ACC112 (cell line): ENCODE data around the gene RNF114.
A peak's percentile ranks its signal among the peaks of the same experiment; 100 is the strongest.

Experiments used
- H2AFZ ChIP-seq: fragments of 200-600 bp; sonication (generic); one replicate; pipeline ENCODE4 v1.6.0; 2017; ENCODE audit warnings: antibody characterized with exemption, low read length; ENCODE audit not compliant: unreplicated experiment
- H3K27ac ChIP-seq: fragments of 200-600 bp; sonication (generic); 2 replicates; pipeline ENCODE4 v1.5.1; 2014; ENCODE audit warnings: low read depth, mild to moderate bottlenecking, antibody characterized with exemption, low read length, moderate library complexity
- H3K27me3 ChIP-seq: fragments of 200-600 bp; sonication (generic); 2 replicates; pipeline ENCODE4 v1.6.1; 2014; ENCODE audit warnings: mild to moderate bottlenecking, antibody characterized with exemption, low read length, moderate library complexity, mixed read lengths; ENCODE audit not compliant: insufficient read depth
- H3K36me3 ChIP-seq: fragments of 200-600 bp; sonication (generic); 2 replicates; pipeline ENCODE4 v1.6.1; 2016; ENCODE audit warnings: mild to moderate bottlenecking, antibody characterized with exemption, low read length, moderate library complexity, mixed read lengths; ENCODE audit not compliant: insufficient read depth
- H3K4me1 ChIP-seq: fragments of 200-600 bp; sonication (generic); one replicate; pipeline ENCODE4 v1.6.1; 2016; ENCODE audit warnings: low read length, mixed read lengths; ENCODE audit not compliant: insufficient read depth, unreplicated experiment, control insufficient read depth
- H3K4me3 ChIP-seq: fragments of 200-600 bp; sonication (generic); 2 replicates; pipeline ENCODE4 v1.5.1; 2014; ENCODE audit warnings: mild to moderate bottlenecking, low read depth, low read length
- H3K79me2 ChIP-seq: fragments of 200-600 bp; sonication (generic); one replicate; pipeline ENCODE4 v1.6.0; 2016; ENCODE audit warnings: low read length; ENCODE audit not compliant: control insufficient read depth, unreplicated experiment, insufficient read depth

The RNF114 gene

GRCh38 chr20:49906101-49906604 lies 30.0 kb upstream of the RNF114 start:
- Histone ChIP-seq H3K79me2 (peaks cover 18% of the 10 kb centered on the region), H3K27ac (no peak overlapping the region), H3K27me3 (no peaks in the 10 kb centered on the region), H3K4me3 (no peak overlapping the region), H3K4me1 (no peaks in the 10 kb centered on the region), H3K36me3 (peaks cover 3% of the 10 kb centered on the region; the same call in 1 of the 2 replicates), H2AFZ (no peak overlapping the region)

DNA sequence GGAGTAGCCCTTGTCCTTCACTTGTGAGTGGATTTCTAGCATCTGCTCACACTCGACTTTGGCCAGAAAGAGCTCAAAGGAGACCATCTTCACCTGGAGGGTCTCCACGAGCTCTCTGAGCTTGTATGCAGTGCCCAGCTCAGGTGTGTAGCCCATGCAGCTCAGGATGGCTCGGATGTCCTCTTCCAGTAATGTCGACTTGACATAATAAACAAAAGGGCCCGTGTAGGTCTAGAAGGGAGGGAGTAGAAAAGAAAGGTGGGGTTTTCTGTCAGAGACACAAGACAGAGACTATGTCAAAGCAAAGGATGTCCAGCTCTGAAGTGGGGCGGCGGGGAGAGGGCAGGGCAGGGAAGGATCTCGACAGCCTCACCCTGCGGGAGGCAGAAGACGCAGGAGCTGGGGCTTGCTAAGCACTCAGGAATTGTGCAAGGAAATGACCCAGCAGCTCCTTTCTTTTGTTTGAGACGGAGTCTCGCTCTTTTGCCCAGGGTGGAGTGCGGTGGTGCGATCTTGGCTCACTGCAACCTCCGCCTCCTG lies 29.5 kb upstream of the RNF114 start:
- no peak overlapping the region for H3K4me3 ChIP-seq
- H2AFZ ChIP-seq, result no peak overlapping the region
- H3K27ac ChIP-seq, result no peak overlapping the region
- H3K27me3 ChIP-seq, result no peaks in the 10 kb centered on the region
- peaks cover 21% of the 10 kb centered on the region for H3K79me2 ChIP-seq
- H3K4me1 ChIP-seq, result no peaks in the 10 kb centered on the region
- H3K36me3 ChIP-seq, result peaks cover 3% of the 10 kb centered on the region; the same call in 1 of the 2 replicates

GRCh38 chr20:49907405-49908257 lies 28.6 kb upstream of the RNF114 start:
- Histone ChIP-seq H2AFZ (no peak overlapping the region), H3K4me3 (no peak overlapping the region), H3K79me2 (peaks cover 29% of the 10 kb centered on the region), H3K36me3 (peaks cover 3% of the 10 kb centered on the region; the same call in 1 of the 2 replicates), H3K27me3 (no peaks in the 10 kb centered on the region), H3K4me1 (no peaks in the 10 kb centered on the region), H3K27ac (no peak overlapping the region)

DNA sequence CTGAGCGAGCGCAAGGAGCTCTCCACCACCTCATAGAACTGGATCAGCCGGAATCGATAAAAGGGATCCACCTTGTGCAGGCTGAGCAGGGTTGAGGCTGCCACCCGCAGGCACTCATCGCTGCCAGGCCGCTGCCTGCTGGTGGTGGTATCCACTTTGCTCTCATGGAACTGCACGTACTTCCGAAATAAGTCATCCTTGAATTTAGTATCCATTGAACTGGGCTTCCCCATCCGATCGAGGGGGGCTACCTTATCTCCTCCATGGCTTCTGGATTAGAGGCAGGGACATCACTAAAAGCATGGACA lies 28.0 kb upstream of the RNF114 start:
- no peak overlapping the region for H3K4me3 ChIP-seq
- H2AFZ ChIP-seq, result no peak overlapping the region
- H3K4me1 ChIP-seq, result no peaks in the 10 kb centered on the region
- H3K79me2 ChIP-seq, result peaks cover 35% of the 10 kb centered on the region
- H3K36me3 ChIP-seq, result peaks cover 3% of the 10 kb centered on the region; the same call in 1 of the 2 replicates
- no peaks in the 10 kb centered on the region for H3K27me3 ChIP-seq
- no peak overlapping the region for H3K27ac ChIP-seq

GRCh38 chr20:49909499-49910339 lies 26.5 kb upstream of the RNF114 start:
- no peaks in the 10 kb centered on the region for H3K27me3 ChIP-seq
- no peak overlapping the region for H3K27ac ChIP-seq
- no peak overlapping the region for H3K4me3 ChIP-seq
- H3K79me2 ChIP-seq, result peaks cover 50% of the 10 kb centered on the region
- H3K4me1 ChIP-seq, result no peaks in the 10 kb centered on the region
- H2AFZ ChIP-seq, result no peak overlapping the region
- peaks cover 3% of the 10 kb centered on the region; the same call in 1 of the 2 replicates for H3K36me3 ChIP-seq

DNA sequence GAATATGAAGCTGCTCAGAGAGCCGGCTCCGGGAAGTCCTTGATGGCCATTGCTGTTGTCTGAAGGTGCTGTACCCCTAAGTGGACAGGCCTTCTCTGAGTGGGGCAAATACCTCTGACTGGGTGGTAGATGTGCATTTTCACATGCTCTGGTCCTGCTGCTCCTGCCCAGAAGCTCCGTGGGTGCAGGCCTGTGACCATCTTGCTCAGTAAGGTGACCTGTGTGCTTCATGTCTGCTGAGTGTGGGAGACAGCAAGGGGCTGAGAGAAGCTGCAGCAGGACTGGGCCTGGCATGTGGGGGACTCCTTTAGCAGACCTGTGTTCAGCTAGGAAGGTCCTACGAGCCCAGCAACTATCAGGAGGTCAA lies 25.9 kb upstream of the RNF114 start:
- Histone ChIP-seq H3K4me1 (no peaks in the 10 kb centered on the region), H3K4me3 (no peak overlapping the region), H2AFZ (no peak overlapping the region), H3K27me3 (no peaks in the 10 kb centered on the region), H3K36me3 (peaks cover 3% of the 10 kb centered on the region; the same call in 1 of the 2 replicates), H3K27ac (no peak overlapping the region), H3K79me2 (peaks cover 56% of the 10 kb centered on the region)

DNA sequence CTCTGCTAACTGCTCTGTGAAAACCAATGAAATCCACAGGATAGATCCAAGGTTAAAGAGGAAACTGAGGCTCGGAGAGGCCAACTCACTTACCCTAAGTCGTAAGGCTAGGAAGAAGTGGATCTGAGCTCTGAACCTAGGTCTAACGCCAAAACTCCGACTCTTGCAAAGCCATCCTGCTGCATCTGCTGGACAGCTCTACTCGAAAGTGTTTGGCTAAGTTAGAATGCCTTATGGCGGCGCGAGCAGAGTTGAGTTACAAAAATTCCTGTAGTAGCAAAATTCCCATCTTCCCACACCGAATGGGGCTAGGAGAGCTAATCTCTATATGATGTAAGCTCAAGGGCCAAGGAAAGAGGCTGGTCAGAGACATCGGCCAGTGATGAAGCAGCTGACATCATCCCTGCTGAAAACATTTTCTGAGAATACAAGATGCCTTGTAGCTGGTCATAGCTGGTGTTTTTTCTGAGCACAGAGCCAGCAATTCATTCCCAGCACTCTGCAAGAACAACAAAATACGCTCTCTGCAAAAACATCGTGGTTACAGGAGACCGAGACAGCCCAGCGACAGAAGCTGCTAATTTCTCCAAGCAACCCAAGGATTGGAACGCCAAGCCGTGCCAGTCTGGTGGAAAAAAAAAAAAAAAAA lies 22.7 kb upstream of the RNF114 start:
- Histone ChIP-seq H2AFZ (no peak overlapping the region), H3K36me3 (0 out of 2 replicates have a peak, but pooled peaks cover 2% of the 10 kb centered on the region), H3K79me2 (peaks cover 56% of the 10 kb centered on the region), H3K4me3 (peak overlapping the region; percentile 80; the same call in 1 of the 2 replicates), H3K4me1 (peaks cover 4% of the 10 kb centered on the region), H3K27ac (no peak overlapping the region), H3K27me3 (no peaks in the 10 kb centered on the region)

- no peaks in the 10 kb centered on the region for H3K27me3 ChIP-seq
- peak overlapping the region; percentile 97 for H3K27ac ChIP-seq
- peaks cover 53% of the 10 kb centered on the region for H3K79me2 ChIP-seq
- peaks cover 4% of the 10 kb centered on the region for H3K4me1 ChIP-seq
- peak overlapping the region; percentile 73 for H2AFZ ChIP-seq
- peak overlapping the region; percentile 80 for H3K4me3 ChIP-seq
- H3K36me3 ChIP-seq, result no peaks in the 10 kb centered on the region
These were observed 21.7 kb upstream of the RNF114 start for GRCh38 chr20:49914310-49915117.

- Histone ChIP-seq H3K4me3 (peak overlapping the region; percentile 80), H3K79me2 (peaks cover 49% of the 10 kb centered on the region), H2AFZ (peak overlapping the region; percentile 73)
These were observed 21.1 kb upstream of the RNF114 start for GRCh38 chr20:49915118-49915379.

More at GRCh38 chr20:49915118-49915379, 21.1 kb upstream of the RNF114 start:
- Histone ChIP-seq H3K27ac (peak overlapping the region; percentile 97), H3K27me3 (no peaks in the 10 kb centered on the region), H3K4me1 (peaks cover 4% of the 10 kb centered on the region), H3K36me3 (no peaks in the 10 kb centered on the region)
